ENCODE results near the gene TLCD1.
"Not testable (repeated sequence)": the region's sequence is repeated elsewhere in the genome, so short reads cannot be mapped to it uniquely, and the experiment has no call there.

TLCD1 gene

DNA sequence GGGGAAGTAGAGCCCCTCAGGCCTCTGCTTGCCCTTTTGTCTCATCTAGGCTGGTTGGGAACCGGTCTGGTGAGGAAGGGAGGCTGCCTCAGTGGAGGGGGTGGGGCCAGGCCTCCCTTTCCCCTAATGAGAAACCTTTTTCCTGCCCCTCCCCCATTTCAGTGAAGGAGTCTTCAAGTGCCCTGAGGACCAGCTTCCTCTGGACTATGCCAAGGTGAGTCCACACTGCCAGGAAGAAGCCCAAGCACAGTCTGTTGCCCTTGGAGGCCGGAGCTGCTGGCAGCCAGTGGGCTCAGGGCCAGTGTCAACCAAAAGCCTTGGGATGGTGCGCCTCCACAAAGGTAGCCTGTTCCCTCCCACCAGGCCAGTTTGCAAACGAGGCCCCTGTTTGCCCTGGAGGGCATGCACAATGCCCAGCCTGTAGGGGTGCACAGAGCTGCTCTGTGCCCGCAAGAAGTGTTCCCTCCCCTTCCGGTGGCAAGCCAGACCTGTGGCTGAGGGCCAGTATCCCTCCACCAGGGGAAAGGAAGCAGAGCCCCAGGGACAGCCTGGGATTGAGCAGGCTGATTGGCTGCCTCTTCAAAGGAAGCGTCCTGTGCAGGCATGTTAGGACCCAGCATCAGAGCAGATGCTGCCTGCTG is 21.1 kb upstream of the TLCD1 start:
- DNase-seq (ENCODE audit: low read depth in 2 of 2): no peak

DNA sequence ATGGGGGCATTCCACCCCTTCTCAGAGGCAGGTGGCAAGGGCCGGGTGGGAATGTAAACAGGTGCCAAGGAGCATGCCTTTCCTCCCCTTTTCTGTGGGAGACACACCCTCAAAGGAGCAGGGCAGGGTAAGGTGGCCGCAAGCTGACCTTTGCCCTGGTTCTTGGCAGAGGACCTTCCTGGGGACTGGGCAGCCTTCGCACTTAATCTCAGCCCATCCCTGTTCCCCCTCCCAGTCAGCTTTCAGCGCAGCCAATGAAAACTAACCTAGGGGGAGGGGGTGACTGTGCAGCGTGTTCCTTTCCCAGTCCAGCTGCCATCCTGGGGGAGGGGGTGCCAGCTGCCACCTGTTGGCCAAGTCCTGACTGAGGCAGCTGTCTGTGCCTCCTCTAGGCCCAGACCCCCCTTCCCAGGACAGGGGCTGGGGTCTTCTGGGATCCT is 20.6 kb upstream of the TLCD1 start:
- DNase-seq (ENCODE audit: low read depth in 2 of 2): no peak

DNA sequence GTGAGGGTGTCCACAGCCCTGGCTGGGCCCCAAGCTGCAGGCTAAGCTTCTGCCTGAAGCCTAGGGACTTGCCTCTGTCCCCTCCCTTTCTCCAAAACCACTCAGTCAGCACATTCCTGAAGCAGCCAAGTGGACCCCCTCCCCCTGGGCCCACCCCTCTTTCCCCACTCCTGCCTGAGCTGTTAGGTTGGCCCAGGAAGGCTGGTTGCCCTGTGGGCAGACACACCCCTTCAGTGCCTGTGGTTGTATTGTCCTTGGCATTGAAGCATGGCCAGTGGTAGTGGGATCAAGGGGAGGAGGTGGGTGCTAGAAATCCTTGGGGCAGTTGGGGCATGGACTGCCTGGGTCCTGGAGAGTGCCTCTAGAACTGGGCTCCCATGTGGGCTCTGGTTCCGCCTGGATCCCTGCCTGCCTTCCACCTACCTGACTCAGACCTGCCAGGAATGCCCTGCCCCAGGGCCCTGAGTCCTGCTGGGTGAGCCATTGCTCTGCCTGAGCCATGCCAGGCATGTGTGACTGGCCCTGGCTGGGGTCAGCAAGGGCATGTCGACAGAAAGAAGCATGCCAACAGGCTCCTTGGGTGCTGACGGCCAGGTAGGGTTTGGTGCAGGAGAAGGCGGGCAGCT is 19.9 kb upstream of the TLCD1 start:
- no peak for DNase-seq (ENCODE audit: low read depth in 2 of 2)

DNA sequence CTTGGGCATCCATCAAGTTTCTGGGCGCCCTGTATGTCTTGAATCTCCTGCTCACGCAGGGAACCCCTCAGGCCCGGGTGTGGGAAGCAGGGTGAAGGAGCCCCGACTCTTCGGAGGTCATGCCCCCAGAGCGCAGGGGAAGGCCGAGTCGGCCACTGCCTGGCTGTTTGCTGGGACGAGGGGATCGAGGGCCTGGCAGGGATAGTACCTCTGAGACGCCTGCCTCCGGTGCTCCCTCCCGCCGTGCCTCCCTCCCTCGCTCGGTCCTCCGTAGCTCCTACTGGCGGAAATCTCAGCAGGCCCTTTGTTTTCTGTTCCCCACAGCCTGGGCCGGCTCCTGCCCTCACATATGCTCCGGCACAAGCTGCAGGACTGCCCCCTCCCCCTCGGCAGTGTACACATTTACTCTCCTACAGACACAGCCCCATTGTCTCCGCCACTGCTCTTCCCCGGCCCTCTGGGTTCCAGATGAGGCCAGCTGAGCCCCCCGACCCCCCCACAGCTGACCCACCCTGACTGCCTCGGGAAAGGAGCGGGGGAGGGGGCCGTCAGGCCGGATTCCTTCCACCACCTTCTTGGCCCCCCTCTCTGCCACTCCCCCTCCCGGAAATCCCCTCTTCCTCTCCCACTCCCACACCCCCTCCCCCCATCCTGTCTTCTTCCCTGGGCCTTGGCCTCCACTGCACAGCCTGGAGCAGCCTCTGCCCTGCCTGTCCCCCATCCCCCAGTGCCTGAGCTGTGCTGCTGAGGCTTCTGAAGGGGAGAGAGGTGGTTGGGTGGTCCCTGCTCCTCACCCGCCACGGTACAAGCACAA is 19.1 kb upstream of the TLCD1 start:
- no peak for DNase-seq (ENCODE audit: low read depth in 2 of 2)

DNA sequence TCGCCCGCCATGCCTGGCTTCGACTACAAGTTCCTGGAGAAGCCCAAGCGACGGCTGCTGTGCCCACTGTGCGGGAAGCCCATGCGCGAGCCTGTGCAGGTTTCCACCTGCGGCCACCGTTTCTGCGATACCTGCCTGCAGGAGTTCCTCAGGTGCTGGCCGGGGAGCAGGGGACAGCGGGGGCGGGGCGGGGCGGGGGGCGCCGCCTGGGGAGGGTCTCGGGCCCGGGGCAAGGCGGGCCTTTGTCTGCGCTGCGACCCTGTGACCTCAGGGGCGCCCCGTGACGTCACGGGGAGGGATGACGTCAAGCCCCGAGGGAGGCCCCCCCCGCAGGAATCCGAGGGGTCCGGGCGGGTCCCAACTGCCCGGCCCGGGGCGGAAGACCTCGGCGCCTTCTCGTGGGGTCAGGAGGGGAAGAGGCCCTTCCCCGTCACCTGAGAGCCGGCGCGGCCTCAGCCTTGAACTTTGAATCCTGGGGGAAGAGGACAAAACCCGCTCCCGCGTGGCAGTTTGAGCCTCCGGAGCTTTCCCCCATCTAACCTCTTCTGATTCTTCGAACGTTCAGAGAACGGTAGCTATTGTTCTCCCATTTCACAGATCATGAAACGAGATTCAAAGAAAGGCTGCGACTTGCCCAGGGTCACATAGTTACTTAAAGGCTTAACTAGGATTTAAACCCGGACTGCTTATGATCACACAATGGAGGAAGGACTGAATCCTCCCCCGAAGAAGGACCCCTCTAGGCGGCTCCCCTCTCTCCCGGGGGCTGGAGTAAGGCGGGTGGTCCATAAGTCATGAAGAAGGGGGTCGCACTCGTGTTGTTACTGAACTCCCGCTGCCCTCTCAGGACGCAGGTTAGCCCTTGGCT is 18.3 kb upstream of the TLCD1 start:
- DNase-seq (ENCODE audit: low read depth in 2 of 2): peak; percentile 37 to 54

DNA sequence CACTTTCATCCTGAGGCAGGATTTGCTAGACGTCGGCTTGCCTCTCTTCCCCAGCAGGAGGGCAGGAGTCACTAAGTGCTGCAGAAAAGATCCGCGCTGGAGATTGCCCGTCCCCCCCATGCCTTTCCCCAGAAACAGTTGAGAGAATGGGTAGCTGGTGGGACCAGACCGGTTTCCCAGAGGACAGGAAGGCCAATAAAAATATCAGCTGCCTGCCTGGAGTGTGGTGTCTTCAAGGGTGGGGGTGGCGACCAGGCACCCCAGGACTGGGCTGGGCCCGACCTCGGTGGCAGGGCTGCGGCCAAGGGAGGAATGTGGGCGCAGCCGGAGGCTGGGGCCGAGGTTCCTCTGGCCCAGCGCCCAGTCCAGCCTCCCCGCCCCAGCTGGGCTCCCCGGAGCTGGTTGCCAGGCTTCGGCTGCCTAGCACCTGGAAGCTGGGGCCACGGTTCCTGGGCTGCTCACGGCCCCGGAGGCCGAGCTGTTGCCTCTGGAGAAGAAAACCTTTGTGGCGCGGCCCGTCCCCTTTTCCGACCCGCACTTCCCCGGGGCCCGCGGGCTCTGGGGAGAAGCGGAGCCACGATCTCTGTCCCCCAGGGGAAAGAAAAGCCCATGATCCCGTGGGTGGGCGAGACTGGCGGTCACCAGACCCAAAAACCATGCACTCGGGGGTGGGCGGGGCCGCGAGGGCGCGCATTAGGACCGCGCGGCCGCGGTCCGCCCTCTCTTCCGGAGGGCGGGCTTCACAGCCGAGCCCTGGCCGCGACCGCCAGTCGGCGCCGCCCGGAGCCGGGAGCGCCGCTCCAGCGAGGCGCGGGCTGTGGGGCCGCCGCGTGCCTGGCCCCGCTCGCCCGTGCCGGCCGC is 17.4 kb upstream of the TLCD1 start, which contains the start of gene TRAF4:
TRAF4 (plus strand) TSS at position 769 of the 861 bp plus-strand sequence. CDS start 102 bp downstream, outside the sequence.
- DNase-seq (ENCODE audit: low read depth in 2 of 2): peak; percentile 60 to 65

DNA sequence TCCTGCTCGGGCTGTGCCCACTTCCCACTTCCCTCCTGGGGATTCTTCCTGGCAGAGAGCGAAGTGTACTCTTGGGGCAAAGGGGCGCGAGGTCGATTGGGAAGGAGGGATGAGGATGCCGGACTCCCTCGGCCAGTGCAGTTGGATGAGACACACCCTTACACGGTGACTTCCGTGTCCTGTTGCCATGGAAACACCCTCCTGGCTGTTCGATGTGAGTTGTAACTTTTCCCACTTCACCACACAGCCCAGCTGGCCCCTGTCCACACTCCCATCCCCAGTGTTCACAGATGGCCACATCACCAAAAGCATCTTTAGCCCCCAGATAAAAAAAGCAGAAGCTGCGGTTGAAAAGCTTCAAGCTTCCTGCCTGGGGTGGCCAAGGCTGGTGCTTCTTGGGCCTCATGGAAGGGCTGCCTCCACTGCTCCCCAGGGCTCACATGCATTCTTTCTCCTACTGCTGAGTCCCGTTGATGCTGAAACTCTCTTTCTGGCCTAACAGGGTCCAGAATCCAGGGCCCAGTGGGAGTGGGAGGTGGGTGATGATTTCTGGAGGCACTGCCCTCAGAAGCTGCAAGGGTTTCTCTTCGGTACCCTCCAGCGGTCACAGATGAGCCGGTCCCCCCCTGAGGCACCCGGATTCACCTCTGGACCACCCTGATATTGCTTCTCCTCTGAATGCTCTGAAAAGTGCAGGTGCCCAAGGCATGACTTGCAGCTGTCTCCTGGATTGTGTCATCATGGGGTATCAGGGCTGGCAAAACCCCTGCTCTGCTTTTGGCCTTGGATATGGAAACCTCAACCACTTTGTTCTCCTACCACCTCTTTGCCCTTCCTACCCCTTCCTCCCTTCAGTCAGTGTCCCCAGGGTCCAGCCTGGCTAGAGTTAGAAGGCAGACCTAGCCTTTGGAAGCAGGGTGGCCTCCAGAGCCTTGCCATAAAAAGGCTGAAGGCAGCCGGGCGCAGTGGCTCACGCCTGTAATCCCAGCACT is 15.6 kb upstream of the TLCD1 start:
- no peak for DNase-seq (ENCODE audit: low read depth in 2 of 2)

DNA sequence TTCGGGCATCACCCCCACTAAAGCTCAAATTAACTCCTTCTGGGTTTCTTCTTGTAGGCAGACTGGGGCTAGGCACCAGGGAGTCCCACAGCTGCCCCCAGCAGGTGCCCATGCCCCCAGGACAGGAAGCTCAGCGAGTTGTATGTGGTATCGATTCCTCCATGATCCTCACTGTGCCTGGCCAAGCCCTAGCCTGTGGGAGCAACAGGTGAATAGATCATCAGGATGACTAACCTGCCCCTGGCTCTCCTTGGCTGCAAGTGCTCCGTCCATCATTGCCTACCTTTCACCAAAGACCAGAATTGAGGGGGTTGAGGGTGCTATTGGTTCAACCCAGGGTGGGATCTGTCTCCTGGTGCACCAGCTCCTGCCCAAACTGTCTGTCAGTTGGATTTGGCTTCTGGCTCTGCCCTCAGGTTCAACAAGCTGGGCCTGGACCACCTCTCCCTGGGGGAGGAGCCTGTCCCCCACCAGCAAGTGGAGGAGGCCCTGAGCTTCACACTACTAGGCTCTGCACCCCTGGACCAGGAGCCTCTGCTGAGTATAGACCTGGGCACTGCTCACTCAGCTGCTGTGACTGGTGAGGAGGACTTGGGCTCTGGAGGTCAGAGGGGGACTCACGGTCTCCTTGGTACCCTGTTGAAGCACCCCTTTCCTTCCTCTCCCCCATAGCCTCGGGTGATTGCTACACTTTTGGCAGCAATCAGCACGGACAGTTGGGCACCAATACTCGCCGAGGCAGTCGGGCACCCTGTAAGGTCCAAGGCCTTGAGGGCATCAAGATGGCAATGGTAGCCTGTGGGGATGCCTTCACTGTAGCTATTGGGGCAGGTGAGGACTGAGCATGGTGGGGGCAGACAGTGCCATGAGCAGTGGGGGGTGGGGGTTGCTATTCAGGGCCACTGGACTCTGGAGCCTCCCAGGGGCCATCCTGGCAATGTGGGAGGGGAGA is 14.6 kb upstream of the TLCD1 start:
- no peak for DNase-seq (ENCODE audit: low read depth in 2 of 2)

DNA sequence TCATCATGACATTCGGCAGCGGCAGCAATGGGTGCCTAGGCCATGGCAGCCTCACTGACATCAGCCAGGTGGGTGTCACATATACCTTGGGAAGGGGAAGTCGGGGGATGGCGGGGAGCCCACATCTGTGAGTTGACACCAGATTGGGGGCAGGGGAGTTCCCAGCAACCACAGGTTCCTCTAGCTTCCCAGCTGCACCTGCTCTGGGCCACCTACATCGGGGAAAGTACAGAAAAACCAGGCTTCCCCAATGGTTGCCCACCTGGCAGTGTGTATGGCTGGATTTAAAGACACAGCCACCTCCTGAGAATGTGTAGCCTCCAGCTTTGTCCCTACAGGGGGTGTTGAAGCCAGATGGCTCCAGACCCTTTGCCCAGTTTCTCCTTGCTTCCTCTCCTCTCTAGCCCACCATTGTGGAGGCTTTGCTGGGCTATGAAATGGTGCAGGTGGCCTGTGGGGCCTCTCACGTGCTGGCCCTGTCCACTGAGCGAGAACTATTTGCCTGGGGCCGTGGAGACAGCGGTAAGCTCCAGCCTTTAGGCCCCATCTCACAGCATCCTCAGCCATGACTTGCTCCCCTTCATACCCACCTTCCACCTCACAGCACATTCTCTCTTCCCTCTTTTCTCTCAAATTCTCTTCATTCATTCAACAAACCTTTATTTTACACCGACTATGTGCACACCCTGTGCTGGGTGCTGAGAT is 12.8 kb upstream of the TLCD1 start:
- DNase-seq (ENCODE audit: low read depth in 2 of 2): peak; percentile 52 to 77

DNA sequence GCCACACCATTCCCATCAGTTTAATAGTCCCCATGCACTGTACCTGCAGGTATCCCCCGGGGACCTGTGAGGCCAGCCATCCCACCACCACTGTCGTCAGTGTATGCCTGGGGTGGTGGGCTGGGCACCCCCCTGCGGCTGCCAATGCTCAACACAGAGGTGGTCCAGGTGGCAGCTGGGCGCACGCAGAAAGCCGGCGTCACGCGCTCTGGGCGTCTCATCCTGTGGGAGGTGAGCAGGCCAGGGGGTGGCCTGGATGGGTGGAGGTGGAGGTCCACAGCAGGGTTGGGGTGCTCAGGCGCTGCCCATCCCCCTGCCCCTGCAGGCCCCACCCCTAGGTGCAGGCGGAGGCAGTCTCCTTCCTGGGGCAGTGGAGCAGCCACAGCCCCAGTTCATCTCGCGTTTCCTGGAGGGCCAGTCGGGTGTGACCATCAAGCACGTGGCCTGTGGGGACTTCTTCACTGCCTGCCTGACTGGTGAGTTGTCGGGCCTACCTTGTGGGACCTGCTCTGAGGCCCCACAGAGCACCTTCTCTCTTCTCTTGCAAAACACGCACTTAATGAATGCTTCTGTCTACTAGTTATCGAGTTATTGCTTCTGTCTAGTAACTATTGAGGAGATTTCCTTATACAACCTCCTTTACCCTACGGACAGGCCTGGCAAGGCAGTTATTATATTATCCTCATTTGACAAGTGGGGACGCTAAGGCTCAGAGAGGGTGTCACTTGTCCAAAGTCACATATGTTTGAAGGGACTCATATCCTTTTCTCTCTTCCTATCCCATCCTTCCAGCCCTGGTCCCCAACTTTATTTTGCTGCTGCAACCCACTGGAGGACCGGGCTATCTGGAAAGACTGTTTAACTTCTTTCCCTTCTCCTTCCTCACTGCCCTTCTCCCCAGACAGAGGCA is 12.0 kb upstream of the TLCD1 start:
- no peak for DNase-seq (ENCODE audit: low read depth in 2 of 2)

DNA sequence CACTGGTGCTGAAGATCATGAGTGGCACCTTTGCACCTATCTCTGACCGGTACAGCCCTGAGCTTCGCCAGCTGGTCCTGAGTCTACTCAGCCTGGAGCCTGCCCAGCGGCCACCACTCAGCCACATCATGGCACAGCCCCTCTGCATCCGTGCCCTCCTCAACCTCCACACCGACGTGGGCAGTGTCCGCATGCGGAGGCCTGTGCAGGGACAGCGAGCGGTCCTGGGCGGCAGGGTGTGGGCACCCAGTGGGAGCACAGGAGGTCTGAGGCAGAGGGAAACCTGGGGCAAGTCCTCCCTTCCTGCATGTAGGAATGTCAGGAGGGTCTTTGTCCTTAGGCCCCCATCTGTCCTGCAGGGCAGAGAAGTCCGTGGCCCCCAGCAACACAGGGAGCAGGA is 11.3 kb upstream of the TLCD1 start:
- DNase-seq (ENCODE audit: low read depth in 2 of 2): no peak

DNA sequence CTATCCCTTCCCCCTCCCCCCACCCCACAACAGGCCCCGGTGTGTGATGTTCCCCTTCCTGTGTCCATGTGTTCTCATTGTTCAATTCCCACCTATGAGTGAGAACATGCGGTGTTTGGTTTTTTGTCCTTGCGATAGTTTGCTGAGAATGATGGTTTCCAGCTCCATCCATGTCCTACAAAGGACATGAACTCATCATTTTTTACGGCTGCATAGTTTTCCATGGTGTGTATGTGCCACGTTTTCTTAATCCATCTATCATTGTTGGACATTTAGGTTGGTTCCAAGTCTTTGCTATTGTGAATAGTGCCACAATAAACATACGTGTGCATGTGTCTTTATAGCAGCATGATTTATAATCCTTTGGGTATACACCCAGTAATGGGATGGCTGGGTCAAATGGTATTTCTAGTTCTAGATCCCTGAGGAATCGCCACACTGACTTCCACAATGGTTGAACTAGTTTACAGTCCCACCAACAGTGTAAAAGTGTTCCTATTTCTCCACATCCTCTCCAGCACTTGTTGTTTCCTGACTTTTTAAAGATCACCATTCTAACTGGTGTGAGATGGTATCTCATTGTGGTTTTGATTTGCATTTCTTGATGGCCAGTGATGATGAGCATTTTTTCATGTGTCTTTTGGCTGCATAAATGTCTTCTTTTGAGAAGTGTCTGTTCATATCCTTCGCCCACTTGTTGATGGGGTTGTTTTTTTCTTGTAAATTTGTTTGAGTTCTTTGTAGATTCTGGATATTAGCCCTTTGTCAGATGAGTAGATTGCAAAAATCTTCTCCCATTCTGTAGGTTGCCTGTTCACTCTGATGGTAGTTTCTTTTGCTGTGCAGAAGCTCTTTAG is 10.1 kb upstream of the TLCD1 start:
- DNase-seq (ENCODE audit: low read depth in 2 of 2): not testable (repeated sequence)

DNA sequence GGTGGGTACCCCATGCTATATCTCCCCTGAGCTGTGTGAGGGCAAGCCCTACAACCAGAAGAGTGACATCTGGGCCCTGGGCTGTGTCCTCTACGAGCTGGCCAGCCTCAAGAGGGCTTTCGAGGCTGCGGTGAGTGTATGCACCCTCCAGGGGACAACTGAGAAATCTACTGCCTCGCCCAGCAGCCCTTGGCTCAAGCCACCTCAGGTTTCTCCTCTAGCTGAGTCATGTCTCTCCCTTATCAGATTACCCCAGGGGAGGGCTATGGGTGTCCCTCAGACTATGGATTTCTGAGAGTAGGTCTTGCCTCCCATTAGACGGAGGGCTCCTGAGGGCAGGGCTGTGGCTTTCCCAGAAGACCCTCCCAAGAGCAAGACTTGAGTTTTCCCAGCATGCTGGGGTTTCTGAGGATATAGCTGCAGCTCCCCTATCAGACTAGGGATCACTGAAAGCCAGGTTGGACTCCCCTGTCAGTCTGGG is 9.2 kb upstream of the TLCD1 start:
- DNase-seq (ENCODE audit: low read depth in 2 of 2): no peak

DNA sequence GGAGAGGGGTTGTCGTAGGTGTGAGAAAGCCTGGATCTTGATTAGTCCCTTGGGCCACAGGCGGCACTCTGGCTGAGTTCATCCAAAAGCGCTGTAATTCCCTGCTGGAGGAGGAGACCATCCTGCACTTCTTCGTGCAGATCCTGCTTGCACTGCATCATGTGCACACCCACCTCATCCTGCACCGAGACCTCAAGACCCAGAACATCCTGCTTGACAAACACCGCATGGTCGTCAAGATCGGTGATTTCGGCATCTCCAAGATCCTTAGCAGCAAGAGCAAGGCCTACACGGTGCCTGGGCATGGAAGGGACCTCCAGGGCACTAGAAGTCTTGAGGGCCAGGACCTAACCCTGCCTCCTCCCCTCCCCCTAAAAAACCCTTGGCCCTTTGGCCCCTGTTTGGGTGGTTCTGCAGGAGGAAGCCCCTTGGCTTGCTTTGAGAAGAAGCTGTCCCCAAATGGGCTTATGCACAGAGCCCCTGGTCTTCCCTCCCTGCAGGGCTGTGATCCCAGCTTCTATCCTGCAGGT is 8.7 kb upstream of the TLCD1 start:
- no peak for DNase-seq (ENCODE audit: low read depth in 2 of 2)

DNA sequence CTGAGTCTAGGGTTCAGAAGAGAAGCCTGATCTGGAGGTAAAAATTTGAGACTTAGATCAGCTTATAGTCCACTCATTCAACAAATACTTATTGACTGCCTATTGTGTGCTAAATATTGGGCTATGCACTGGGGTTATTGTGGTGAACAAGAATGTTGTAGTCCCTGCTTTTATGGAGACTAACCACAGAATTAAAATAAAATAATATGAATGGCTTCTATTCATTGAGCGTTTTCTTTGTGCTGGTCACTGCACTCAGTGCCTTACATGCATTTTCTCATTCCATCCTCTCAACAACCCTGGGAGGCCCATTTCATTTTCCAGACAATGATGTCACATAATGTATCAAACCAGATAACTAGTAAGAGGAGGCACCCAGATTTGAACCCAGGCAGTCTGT is 7.3 kb upstream of the TLCD1 start:
- DNase-seq (ENCODE audit: low read depth in 2 of 2): no peak
